PC-9 (cell line): ENCODE measurements around the gene SURF4.

Experiments
- CTCF ChIP-seq: fragments of 200-600 bp; sonication (generic); conservative IDR thresholded peaks from 2 replicates; pipeline ENCODE4 v1.6.1; 2017; ENCODE audit warnings: mixed run types, antibody characterized with exemption, mild to moderate bottlenecking, moderate library complexity
- EZH2 ChIP-seq: fragments of 200-600 bp; sonication (generic); IDR thresholded peaks from 2 replicates; pipeline ENCODE4 v1.8.0; 2017; ENCODE audit warnings: antibody characterized with exemption, low read depth

GRCh38 chr9:133339641-133340040 is 36.2 kb downstream of the SURF4 start:
- TF ChIP-seq CTCF (no peak), EZH2 (no peak)
